ENCODE results near the gene DYDC2.
A peak's percentile ranks its signal among the peaks of the same experiment; 100 is the strongest.
"Not testable (repeated sequence)": the region's sequence is repeated elsewhere in the genome, so short reads cannot be mapped to it uniquely, and the experiment has no call there.

DYDC2 gene

GRCh38 chr10:80356563-80356988 is at the start of gene DYDC2, which contains the start of gene DYDC1:
Gene DYDC2 (plus strand): TSS chr10:80356781. CDS start chr10:80362444, 5,663 bp downstream.
Gene DYDC1 (minus strand): TSS chr10:80356755. CDS start chr10:80352601, 4,154 bp downstream.
- no peak for DNase-seq (ENCODE audit: low read depth)

GRCh38 chr10:80313523-80313922 is 43.1 kb upstream of the DYDC2 start:
- no peak for DNase-seq (ENCODE audit: low read depth)

GRCh38 chr10:80315391-80315790 is 41.2 kb upstream of the DYDC2 start:
- no peak for DNase-seq (ENCODE audit: low read depth)

GRCh38 chr10:80318742-80319141 is 37.8 kb upstream of the DYDC2 start:
- DNase-seq (ENCODE audit: low read depth): no peak

GRCh38 chr10:80319318-80319717 is 37.3 kb upstream of the DYDC2 start:
- no peak for DNase-seq (ENCODE audit: low read depth)

- no peak for DNase-seq (ENCODE audit: low read depth)
Measured at GRCh38 chr10:80319725-80320290, 36.8 kb upstream of the DYDC2 start.

- DNase-seq (ENCODE audit: low read depth): no peak
Measured at GRCh38 chr10:80320377-80320776, 36.2 kb upstream of the DYDC2 start.

- no peak for DNase-seq (ENCODE audit: low read depth)
Measured at GRCh38 chr10:80321183-80321582, 35.4 kb upstream of the DYDC2 start.

- DNase-seq (ENCODE audit: low read depth): no peak
Measured at GRCh38 chr10:80322158-80322557, 34.4 kb upstream of the DYDC2 start.

GRCh38 chr10:80322711-80323110 is 33.9 kb upstream of the DYDC2 start:
- no peak for DNase-seq (ENCODE audit: low read depth)

GRCh38 chr10:80323311-80323710 is 33.3 kb upstream of the DYDC2 start:
- DNase-seq (ENCODE audit: low read depth): no peak

GRCh38 chr10:80324086-80324485 is 32.5 kb upstream of the DYDC2 start:
- peak; percentile 5 for DNase-seq (ENCODE audit: low read depth)

- no peak for DNase-seq (ENCODE audit: low read depth)
Measured at GRCh38 chr10:80324891-80325364, 31.7 kb upstream of the DYDC2 start.

- DNase-seq (ENCODE audit: low read depth): no peak
Measured at GRCh38 chr10:80333983-80334382, 22.6 kb upstream of the DYDC2 start.

- DNase-seq (ENCODE audit: low read depth): no peak
Measured at GRCh38 chr10:80344276-80344675, 12.3 kb upstream of the DYDC2 start.

GRCh38 chr10:80344912-80345311 is 11.7 kb upstream of the DYDC2 start:
- no peak for DNase-seq (ENCODE audit: low read depth)

GRCh38 chr10:80350251-80350650 is 6.3 kb upstream of the DYDC2 start:
- no peak for DNase-seq (ENCODE audit: low read depth)

- no peak for DNase-seq (ENCODE audit: low read depth)
Measured at GRCh38 chr10:80351220-80351619, 5.4 kb upstream of the DYDC2 start.

GRCh38 chr10:80356989-80357850 is 639 bp downstream of the DYDC2 start:
- no peak for DNase-seq (ENCODE audit: low read depth)

GRCh38 chr10:80357851-80358125 is 1.2 kb downstream of the DYDC2 start:
- no peak for DNase-seq (ENCODE audit: low read depth)

GRCh38 chr10:80358925-80359324 is 2.3 kb downstream of the DYDC2 start:
- not testable (repeated sequence) for DNase-seq (ENCODE audit: low read depth)

- no peak for DNase-seq (ENCODE audit: low read depth)
Measured at GRCh38 chr10:80359644-80360043, 3.1 kb downstream of the DYDC2 start.

- DNase-seq (ENCODE audit: low read depth): no peak
Measured at GRCh38 chr10:80365510-80365909, 8.9 kb downstream of the DYDC2 start.

- DNase-seq (ENCODE audit: low read depth): no peak
Measured at GRCh38 chr10:80371467-80371866, 14.9 kb downstream of the DYDC2 start.
